OCI-LY1 (cell line): Measurements from ENCODE around the gene EYA3.

Experiments
- EZH2 ChIP-seq: fragments of 200-600 bp; sonication (generic), shearing (Covaris generic); IDR thresholded peaks from 2 replicates; pipeline ENCODE4 v1.8.0; 2017; ENCODE audit warnings: borderline replicate concordance, mixed run types, mild to moderate bottlenecking, antibody characterized with exemption, low read length, moderate library complexity, mixed read lengths
- TF ChIP-seq, protein P1 (sequence below): fragments of 200-600 bp; sonication (generic), shearing (Covaris generic); IDR thresholded peaks from 2 replicates; pipeline ENCODE4 v1.5.1; 2017; ENCODE audit warnings: mild to moderate bottlenecking, antibody characterized with exemption, low read length, moderate library complexity, mixed read lengths

GRCh38 chr1:28028873-28029654 is 59.3 kb downstream of the EYA3 start:
- TF ChIP-seq, protein P1, sequence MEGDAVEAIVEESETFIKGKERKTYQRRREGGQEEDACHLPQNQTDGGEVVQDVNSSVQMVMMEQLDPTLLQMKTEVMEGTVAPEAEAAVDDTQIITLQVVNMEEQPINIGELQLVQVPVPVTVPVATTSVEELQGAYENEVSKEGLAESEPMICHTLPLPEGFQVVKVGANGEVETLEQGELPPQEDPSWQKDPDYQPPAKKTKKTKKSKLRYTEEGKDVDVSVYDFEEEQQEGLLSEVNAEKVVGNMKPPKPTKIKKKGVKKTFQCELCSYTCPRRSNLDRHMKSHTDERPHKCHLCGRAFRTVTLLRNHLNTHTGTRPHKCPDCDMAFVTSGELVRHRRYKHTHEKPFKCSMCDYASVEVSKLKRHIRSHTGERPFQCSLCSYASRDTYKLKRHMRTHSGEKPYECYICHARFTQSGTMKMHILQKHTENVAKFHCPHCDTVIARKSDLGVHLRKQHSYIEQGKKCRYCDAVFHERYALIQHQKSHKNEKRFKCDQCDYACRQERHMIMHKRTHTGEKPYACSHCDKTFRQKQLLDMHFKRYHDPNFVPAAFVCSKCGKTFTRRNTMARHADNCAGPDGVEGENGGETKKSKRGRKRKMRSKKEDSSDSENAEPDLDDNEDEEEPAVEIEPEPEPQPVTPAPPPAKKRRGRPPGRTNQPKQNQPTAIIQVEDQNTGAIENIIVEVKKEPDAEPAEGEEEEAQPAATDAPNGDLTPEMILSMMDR: no peak
- no peak for TF ChIP-seq EZH2
